RWPE1 (cell line): ENCODE results near the gene SERPINB6.

ENCODE experiments used
- CTCF ChIA-PET: fragments of 350-600 bp; sonication (Branson Sonifier 250); formaldehyde crosslinking; extraction: SDS; loops from one replicate; lab custom pipeline; 2021; lab: Yijun Ruan, JAX
- POLR2A ChIA-PET: fragments of 400-600 bp; formaldehyde crosslinking; extraction: SDS; loops from one replicate; lab custom pipeline; 2020; ENCODE audit warnings: antibody characterized with exemption; ENCODE audit not compliant: low non-redundant PET; lab: Yijun Ruan, JAX
- DNase-seq: peaks from one replicate; pipeline ENCODE4 v3.0.0; 2012; ENCODE audit warnings: low spot score
- H3K27ac ChIP-seq: fragments of 450-650 bp; 2 replicates; pipeline ENCODE4 v1.5.1; 2017
- CTCF ChIP-seq: fragments of 450-650 bp; conservative IDR thresholded peaks from 2 replicates; pipeline ENCODE4 v1.5.1; 2017; ENCODE audit warnings: low read depth, mild to moderate bottlenecking

SERPINB6 gene

GRCh38 chr6:2959909-2960719 lies 11.3 kb downstream of the SERPINB6 start:
- TF ChIP-seq CTCF: no peak
- DNase-seq: peak; percentile 34
- ChIA-PET POLR2A (no interaction called here), CTCF (interaction anchor here (0.8 kb wide), 1 partner anchor 8 kb away, joined by 5 read pairs; no protein-coding TSS in a partner anchor)
- H3K27ac ChIP-seq: peak overlapping the region; percentile 18; the same call in 1 of the 2 replicates

GRCh38 chr6:2958776-2959175 lies 12.6 kb downstream of the SERPINB6 start:
- CTCF ChIA-PET: interaction anchor here (0.6 kb wide), 1 partner anchor 17 kb away, joined by 3 read pairs; no protein-coding TSS in a partner anchor
- no peak overlapping the region for H3K27ac ChIP-seq
- TF ChIP-seq CTCF: no peak
- DNase-seq: no peak
- POLR2A ChIA-PET: no interaction called here

GRCh38 chr6:2958331-2958711 lies 13.0 kb downstream of the SERPINB6 start:
- POLR2A ChIA-PET: no interaction called here

GRCh38 chr6:2957696-2958330 lies 13.6 kb downstream of the SERPINB6 start:
- no peak for TF ChIP-seq CTCF
- ChIA-PET POLR2A (no interaction called here), CTCF (no interaction called here)
- H3K27ac ChIP-seq: peak overlapping the region; percentile 5; the same call in 1 of the 2 replicates
- DNase-seq: no peak

More at GRCh38 chr6:2958331-2958711, 13.0 kb downstream of the SERPINB6 start:
- no peak for DNase-seq
- H3K27ac ChIP-seq: no peak overlapping the region
- TF ChIP-seq CTCF: no peak
- CTCF ChIA-PET: no interaction called here

- CTCF ChIA-PET: no interaction called here
- POLR2A ChIA-PET: no interaction called here
- DNase-seq: no peak
Measured at GRCh38 chr6:2956930-2957685, 14.3 kb downstream of the SERPINB6 start.

More at GRCh38 chr6:2956930-2957685, 14.3 kb downstream of the SERPINB6 start:
- peak overlapping the region; percentile 5; the same call in 1 of the 2 replicates for H3K27ac ChIP-seq
- no peak for TF ChIP-seq CTCF
